Neural progenitor cell (in vitro differentiated cells): ENCODE data around the gene ERCC8.

Experiments used
- EZH2 ChIP-seq: fragments of 200-600 bp; sonication (generic); IDR thresholded peaks from 2 replicates; pipeline ENCODE4 v1.6.1; 2017; ENCODE audit warnings: antibody characterized with exemption, mild to moderate bottlenecking, moderate library complexity
- EZH2phosphoT487 ChIP-seq: fragments of 200-600 bp; sonication (generic); IDR thresholded peaks from 2 replicates; pipeline ENCODE4 v1.6.1; 2017; ENCODE audit warnings: antibody characterized with exemption
- TF ChIP-seq, protein P1 (sequence below): fragments of 200-600 bp; sonication (generic); IDR thresholded peaks from 2 replicates; pipeline ENCODE4 v1.5.1; 2017; ENCODE audit warnings: antibody characterized with exemption, mild to moderate bottlenecking

DNA sequence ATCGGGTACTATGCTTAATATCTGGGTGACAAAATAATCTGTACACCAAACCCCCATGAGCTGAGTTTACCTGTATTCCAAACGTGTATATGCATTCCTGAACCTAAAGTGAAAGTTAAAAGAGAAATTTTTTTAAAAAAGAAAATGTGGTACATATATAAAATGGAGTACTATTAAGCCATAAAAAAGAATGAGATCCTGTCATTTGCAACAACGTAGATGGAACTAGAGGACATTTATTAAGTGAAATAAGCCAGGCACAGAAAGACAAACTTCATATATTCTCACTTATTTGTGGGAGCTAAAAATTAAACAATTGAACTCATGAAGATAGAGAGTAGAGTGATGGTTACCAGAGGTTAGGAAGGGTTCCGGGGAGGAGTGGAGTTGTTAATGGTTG, 44.9 kb upstream of the ERCC8 start:
- TF ChIP-seq, protein P1, sequence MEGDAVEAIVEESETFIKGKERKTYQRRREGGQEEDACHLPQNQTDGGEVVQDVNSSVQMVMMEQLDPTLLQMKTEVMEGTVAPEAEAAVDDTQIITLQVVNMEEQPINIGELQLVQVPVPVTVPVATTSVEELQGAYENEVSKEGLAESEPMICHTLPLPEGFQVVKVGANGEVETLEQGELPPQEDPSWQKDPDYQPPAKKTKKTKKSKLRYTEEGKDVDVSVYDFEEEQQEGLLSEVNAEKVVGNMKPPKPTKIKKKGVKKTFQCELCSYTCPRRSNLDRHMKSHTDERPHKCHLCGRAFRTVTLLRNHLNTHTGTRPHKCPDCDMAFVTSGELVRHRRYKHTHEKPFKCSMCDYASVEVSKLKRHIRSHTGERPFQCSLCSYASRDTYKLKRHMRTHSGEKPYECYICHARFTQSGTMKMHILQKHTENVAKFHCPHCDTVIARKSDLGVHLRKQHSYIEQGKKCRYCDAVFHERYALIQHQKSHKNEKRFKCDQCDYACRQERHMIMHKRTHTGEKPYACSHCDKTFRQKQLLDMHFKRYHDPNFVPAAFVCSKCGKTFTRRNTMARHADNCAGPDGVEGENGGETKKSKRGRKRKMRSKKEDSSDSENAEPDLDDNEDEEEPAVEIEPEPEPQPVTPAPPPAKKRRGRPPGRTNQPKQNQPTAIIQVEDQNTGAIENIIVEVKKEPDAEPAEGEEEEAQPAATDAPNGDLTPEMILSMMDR: no peak
- TF ChIP-seq EZH2 (no peak), EZH2phosphoT487 (no peak)
